B cell (primary cell): Measurements from ENCODE around the gene JARID2. TPM values are rescaled to one million over a fixed set of nuclear protein-coding genes. Genes with fewer than 3 reads are reported as not detected.
A peak's percentile ranks its signal among the peaks of the same experiment; 100 is the strongest.

Experiments
- ATAC-seq: fragments of 200-7000 bp; cut with Tn5 transposase; one replicate; pipeline ENCODE4 v1.10.0; 2021; ENCODE audit warnings: low read depth, mild to moderate bottlenecking, moderate number of reproducible peaks, moderate library complexity
- CTCF ChIA-PET: fragments of 350-600 bp; sonication (Branson Sonifier 250); formaldehyde crosslinking; loops from one replicate; lab custom pipeline; 2021; ENCODE audit warnings: antibody characterized with exemption, inconsistent platforms; lab: Charles Lee
- POLR2A ChIA-PET: fragments of 350-600 bp; sonication (Branson Sonifier 250); formaldehyde crosslinking; loops from one replicate; lab custom pipeline; 2021; ENCODE audit warnings: antibody characterized with exemption; lab: Charles Lee
- DNase-seq: peaks from one replicate; pipeline ENCODE4 v3.0.0; 2013
- H2AFZ ChIP-seq: 2 replicates; pipeline ENCODE4 v1.6.1; 2012; ENCODE audit warnings: mild to moderate bottlenecking, low read depth, low read length; ENCODE audit not compliant: insufficient read depth, poor library complexity, severe bottlenecking
- H3K27ac ChIP-seq, 2 donors: 1 replicate in 1 of 2; 2 replicates in 1 of 2; pipeline ENCODE4 v1.5.1; 2012 to 2013; ENCODE audit warnings: low read length in 2 of 2, mild to moderate bottlenecking in 2 of 2, moderate library complexity in 1 of 2
- H3K27me3 ChIP-seq, 4 experiments: fragments of 200-600 bp in 1 of 4; sonication (generic) in 1 of 4; replicated peaks in 1 of 4; 1 replicate in 2 of 4; 2 replicates in 2 of 4; pipeline versions ENCODE4 v1.6.1 to v1.7.0; 2013 to 2016; ENCODE audit warnings: low read length in 3 of 4, mild to moderate bottlenecking in 2 of 4, mixed read lengths in 1 of 4, moderate library complexity in 1 of 4; ENCODE audit not compliant: insufficient read depth in 4 of 4, control insufficient read depth in 3 of 4; ENCODE audit errors: control extremely low read depth in 1 of 4
- H3K36me3 ChIP-seq, 2 experiments: replicated peaks in 1 of 2; 1 replicate in 1 of 2; 2 replicates in 1 of 2; pipeline versions ENCODE4 v1.6.1 to v1.7.1; 2013; ENCODE audit warnings: low read length in 1 of 2; ENCODE audit not compliant: insufficient read depth in 2 of 2, control insufficient read depth in 1 of 2; ENCODE audit errors: control extremely low read depth in 1 of 2, extremely low read depth in 1 of 2
- H3K4me1 ChIP-seq, 2 donors: fragments of 200-600 bp in 1 of 2; sonication (generic) in 1 of 2; 1 replicate in 1 of 2; 2 replicates in 1 of 2; pipeline versions ENCODE4 v1.5.1 to v1.6.1; 2013 to 2017; ENCODE audit warnings: low read length in 2 of 2; ENCODE audit not compliant: control insufficient read depth in 2 of 2, insufficient read depth in 2 of 2
- H3K4me2 ChIP-seq: replicated peaks from 2 replicates; pipeline ENCODE3; 2012; ENCODE audit warnings: mild to moderate bottlenecking, low read depth, low read length; ENCODE audit not compliant: poor library complexity, severe bottlenecking
- H3K4me3 ChIP-seq, 5 experiments: fragments of 200-600 bp in 1 of 5; sonication (generic) in 1 of 5; 1 replicate in 3 of 5; 2 replicates in 2 of 5; pipeline versions ENCODE4 v1.5.1 to v1.7.0; 2011 to 2016; ENCODE audit warnings: low read length in 4 of 5, mild to moderate bottlenecking in 4 of 5, low read depth in 2 of 5, control low read depth in 1 of 5, moderate library complexity in 1 of 5; ENCODE audit not compliant: insufficient read depth in 1 of 5; ENCODE audit errors: control extremely low read depth in 1 of 5, extremely low read depth in 1 of 5
- H3K79me2 ChIP-seq: fragments of 200-600 bp; sonication (generic); one replicate; pipeline ENCODE4 v1.6.0; 2016; ENCODE audit warnings: low read length; ENCODE audit not compliant: control insufficient read depth, insufficient read depth
- H3K9ac ChIP-seq: fragments of 200-600 bp; sonication (generic); 2 replicates; pipeline ENCODE4 v1.6.1; 2017; ENCODE audit warnings: mild to moderate bottlenecking, low read length, moderate library complexity
- H3K9me3 ChIP-seq, 3 donors: one replicate each; pipeline versions ENCODE4 v1.6.1 to v1.7.1; 2013; ENCODE audit warnings: low read length in 2 of 3; ENCODE audit not compliant: control insufficient read depth in 2 of 3, insufficient read depth in 1 of 3; ENCODE audit errors: control extremely low read depth in 1 of 3
- H4K20me1 ChIP-seq: 2 replicates; pipeline ENCODE4 v1.6.0; 2012; ENCODE audit warnings: mild to moderate bottlenecking, low read length; ENCODE audit not compliant: insufficient read depth, control insufficient read depth, poor library complexity, severe bottlenecking
- H3K27ac Mint-ChIP-seq: one replicate; pipeline ENCODE4 v1.8.0; 2021; ENCODE audit warnings: mixed read lengths
- H3K27me3 Mint-ChIP-seq: one replicate; pipeline ENCODE4 v1.8.0; 2021; ENCODE audit warnings: mixed read lengths
- H3K4me1 Mint-ChIP-seq: one replicate; pipeline ENCODE4 v1.8.0; 2021; ENCODE audit warnings: mixed read lengths
- H3K4me3 Mint-ChIP-seq: one replicate; pipeline ENCODE4 v1.8.0; 2021; ENCODE audit warnings: mixed read lengths
- H3K9me3 Mint-ChIP-seq: one replicate; pipeline ENCODE4 v1.8.0; 2022; ENCODE audit warnings: mixed read lengths; ENCODE audit not compliant: insufficient read depth
- CTCF ChIP-seq: fragments of 200-600 bp; IDR thresholded peaks from one replicate; pipeline ENCODE4 v1.8.0; 2022; ENCODE audit warnings: antibody characterized with exemption, mild to moderate bottlenecking
- EZH2 ChIP-seq: IDR thresholded peaks from 2 replicates; pipeline ENCODE4 v1.6.1; 2012; ENCODE audit warnings: borderline replicate concordance, low read depth, mild to moderate bottlenecking, moderate library complexity, low read length; ENCODE audit not compliant: insufficient read depth, poor library complexity, severe bottlenecking
- WGBS: methylation state at CpG from one replicate; pipeline ENCODE4 v1.1.5; 2013; ENCODE audit warnings: missing lambda C conversion rate; ENCODE audit not compliant: insufficient coverage; 5-methylcytosine and 5-hydroxymethylcytosine counted together
- intact Hi-C: fragments of 100-400 bp; cut with micrococcal nuclease; formaldehyde crosslinking; loops from one replicate; pipeline ENCODE4 v1.10.0; 2022
- polyA plus RNA-seq: library from polyadenylated mRNA; depleted of rRNA; stranded (reverse); fragments of >200 nt; gene quantifications from 2 replicates; pipeline ENCODE4 v1.2.3, GENCODE V29; 2012
- total RNA-seq, 2 donors: library from RNA; stranded (reverse); fragments of 120-200 nt in 1 of 2; gene quantifications; 1 replicate in 1 of 2; 2 replicates in 1 of 2; pipeline versions ENCODE4 v1.2.3 to v1.2.4, GENCODE V29; 2013 to 2022

JARID2 gene
- total and polyA plus RNA-seq, 2 donors (not counting 1 experiment from before 2014, with no cell fraction given), result 11.0 to 58.1 TPM

DNA sequence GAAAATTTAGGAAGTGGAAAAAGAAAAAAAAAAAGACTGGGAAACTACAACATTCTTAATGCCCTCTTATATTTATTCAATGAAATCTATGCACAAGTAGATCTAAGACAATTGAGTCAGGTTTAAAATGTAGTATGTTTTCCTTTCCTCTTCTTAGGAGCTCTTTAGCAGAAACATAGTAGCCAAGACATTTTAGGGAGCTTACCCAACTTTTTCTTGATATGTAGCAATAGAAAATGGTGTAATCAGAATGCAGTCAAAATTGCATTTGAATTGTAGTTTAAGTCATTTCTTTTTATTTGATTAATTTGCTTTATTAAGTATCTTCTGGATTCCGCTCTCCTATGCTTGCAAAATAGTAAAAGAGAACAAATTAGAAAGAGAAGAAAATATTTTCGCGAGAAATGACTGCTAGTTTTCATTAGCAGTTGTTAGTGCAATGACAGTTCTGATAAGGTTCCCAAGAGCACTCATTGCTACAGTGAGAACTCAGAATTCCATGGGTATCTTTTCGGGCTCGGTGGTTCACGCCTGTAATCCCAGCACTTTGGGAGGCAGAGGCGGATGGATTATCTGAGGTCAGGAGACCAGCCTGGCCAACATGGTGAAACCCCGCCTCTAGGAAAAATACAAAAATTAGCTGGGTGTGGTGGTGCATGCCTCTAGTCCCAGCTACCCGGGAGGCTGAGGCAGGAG, 52.2 kb downstream of the JARID2 start:
- H2AFZ ChIP-seq, result no peak overlapping the region
- H3K4me3 ChIP-seq, result no peak overlapping the region
- no peak overlapping the region for H3K4me2 ChIP-seq
- TF ChIP-seq CTCF, result no peak
- no peak for TF ChIP-seq EZH2
- no peak overlapping the region for H3K9ac ChIP-seq
- 98% methylated on average over 5 of the region's 9 CpGs for WGBS
- POLR2A ChIA-PET, result interaction anchor here (0.6 kb wide), 1 partner anchor 29 kb away, joined by 3 read pairs; no protein-coding TSS in a partner anchor
- Mint-ChIP-seq H3K4me1 (peaks cover 76% of the 10 kb centered on the region), H3K9me3 (no peaks in the 10 kb centered on the region), H3K27ac (peak overlapping the region; percentile 43), H3K4me3 (no peak overlapping the region), H3K27me3 (no peaks in the 10 kb centered on the region)
- H3K36me3 ChIP-seq, result peaks cover 0 to 2% of the 10 kb centered on the region in 2 experiments
- H3K27me3 ChIP-seq, result no peaks in the 10 kb centered on the region
- intact Hi-C loops, result loop anchor here (2.0 kb wide), 1 partner anchor 43 kb away; no protein-coding TSS in a partner anchor
- H3K79me2 ChIP-seq, result peaks cover 98% of the 10 kb centered on the region
- ATAC-seq (no peak), DNase-seq (no peak)
- H3K27ac ChIP-seq, result peak overlapping the region in 1 of 2 donors; percentile 76
- H4K20me1 ChIP-seq, result peaks cover 49% of the 10 kb centered on the region
- H3K4me1 ChIP-seq, result peaks cover 55 to 62% of the 10 kb centered on the region in 2 donors
- CTCF ChIA-PET, result no interaction called here
- no peaks in the 10 kb centered on the region for H3K9me3 ChIP-seq
